LNCaP clone FGC (cell line): ENCODE data around the gene GOSR2.

Experiments
- DNase-seq: peaks from one replicate; pipeline ENCODE4 v3.0.0-alpha.2; 2011; ENCODE audit warnings: low read depth
- H3K4me3 ChIP-seq: 2 replicates; pipeline ENCODE4 v1.5.1; 2011; ENCODE audit warnings: mild to moderate bottlenecking, low read depth, low read length, control low read depth
- TF ChIP-seq, protein P1 (sequence below): IDR thresholded peaks from 2 replicates; pipeline ENCODE4 v1.5.1; 2012; ENCODE audit warnings: mild to moderate bottlenecking; ENCODE audit not compliant: control insufficient read depth, insufficient read depth; ENCODE audit errors: extremely low read depth

The GOSR2 gene

DNA sequence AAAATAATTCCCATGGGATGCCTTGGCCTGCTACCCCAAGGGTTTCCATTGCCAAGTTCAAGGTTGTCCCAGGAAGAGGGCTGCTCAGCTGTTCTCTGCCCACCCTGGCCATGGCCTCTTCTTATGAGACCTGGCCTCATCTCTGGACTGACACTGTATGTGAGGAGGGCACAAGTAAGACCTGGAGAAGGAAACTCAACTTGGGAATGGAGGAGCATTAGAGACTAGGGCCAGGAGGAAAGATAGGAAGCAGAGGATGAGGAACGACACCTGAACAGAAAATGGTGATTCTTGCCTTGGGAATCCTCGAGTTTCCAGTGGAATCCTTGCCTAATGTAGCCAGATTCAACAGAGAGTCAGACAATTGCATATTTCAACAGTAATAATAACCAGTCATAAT lies 24.6 kb upstream of the GOSR2 start:
- no peak overlapping the region for H3K4me3 ChIP-seq
- TF ChIP-seq, protein P1, sequence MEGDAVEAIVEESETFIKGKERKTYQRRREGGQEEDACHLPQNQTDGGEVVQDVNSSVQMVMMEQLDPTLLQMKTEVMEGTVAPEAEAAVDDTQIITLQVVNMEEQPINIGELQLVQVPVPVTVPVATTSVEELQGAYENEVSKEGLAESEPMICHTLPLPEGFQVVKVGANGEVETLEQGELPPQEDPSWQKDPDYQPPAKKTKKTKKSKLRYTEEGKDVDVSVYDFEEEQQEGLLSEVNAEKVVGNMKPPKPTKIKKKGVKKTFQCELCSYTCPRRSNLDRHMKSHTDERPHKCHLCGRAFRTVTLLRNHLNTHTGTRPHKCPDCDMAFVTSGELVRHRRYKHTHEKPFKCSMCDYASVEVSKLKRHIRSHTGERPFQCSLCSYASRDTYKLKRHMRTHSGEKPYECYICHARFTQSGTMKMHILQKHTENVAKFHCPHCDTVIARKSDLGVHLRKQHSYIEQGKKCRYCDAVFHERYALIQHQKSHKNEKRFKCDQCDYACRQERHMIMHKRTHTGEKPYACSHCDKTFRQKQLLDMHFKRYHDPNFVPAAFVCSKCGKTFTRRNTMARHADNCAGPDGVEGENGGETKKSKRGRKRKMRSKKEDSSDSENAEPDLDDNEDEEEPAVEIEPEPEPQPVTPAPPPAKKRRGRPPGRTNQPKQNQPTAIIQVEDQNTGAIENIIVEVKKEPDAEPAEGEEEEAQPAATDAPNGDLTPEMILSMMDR: no peak
- DNase-seq: no peak

DNA sequence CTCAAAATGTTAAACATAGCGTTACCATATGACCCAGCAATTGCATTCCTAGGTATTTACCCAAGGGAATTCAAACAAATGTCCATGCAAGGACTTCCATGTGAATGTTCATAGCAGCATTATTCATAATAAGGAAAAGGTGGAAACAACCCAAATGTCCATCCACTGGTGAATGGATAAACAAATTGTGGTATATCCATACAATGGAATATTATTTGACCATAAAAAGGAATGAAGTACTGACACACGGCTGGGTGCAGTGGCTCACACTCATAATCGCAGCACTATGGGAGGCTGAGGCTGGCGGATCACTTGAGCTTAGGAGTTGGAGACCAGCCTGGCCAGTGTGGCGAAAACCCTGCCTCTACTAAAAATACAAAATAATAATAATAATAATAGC lies 24.1 kb upstream of the GOSR2 start:
- H3K4me3 ChIP-seq: no peak overlapping the region
- DNase-seq: no peak
- TF ChIP-seq, protein P1: no peak

DNA sequence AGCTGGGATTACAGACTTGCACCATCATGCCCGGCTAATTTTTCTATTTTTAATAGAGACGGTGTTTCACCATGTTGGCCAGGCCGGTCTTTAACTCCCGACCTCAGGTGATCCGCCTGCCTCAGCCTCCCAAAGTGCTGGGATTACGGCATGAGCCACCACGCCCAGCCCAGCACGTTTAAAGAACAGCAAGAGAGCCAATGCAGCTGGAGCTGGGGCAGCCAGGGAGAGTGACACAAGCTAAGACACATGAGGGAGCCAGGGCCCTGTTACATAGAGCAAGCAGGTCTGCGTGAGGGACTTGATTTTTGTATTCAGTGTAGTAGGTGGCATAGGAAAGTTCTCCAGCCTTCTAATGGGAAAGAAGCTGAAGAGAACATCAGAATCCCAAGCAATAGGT lies 21.7 kb upstream of the GOSR2 start:
- DNase-seq: no peak
- no peak overlapping the region for H3K4me3 ChIP-seq
- TF ChIP-seq, protein P1: no peak

DNA sequence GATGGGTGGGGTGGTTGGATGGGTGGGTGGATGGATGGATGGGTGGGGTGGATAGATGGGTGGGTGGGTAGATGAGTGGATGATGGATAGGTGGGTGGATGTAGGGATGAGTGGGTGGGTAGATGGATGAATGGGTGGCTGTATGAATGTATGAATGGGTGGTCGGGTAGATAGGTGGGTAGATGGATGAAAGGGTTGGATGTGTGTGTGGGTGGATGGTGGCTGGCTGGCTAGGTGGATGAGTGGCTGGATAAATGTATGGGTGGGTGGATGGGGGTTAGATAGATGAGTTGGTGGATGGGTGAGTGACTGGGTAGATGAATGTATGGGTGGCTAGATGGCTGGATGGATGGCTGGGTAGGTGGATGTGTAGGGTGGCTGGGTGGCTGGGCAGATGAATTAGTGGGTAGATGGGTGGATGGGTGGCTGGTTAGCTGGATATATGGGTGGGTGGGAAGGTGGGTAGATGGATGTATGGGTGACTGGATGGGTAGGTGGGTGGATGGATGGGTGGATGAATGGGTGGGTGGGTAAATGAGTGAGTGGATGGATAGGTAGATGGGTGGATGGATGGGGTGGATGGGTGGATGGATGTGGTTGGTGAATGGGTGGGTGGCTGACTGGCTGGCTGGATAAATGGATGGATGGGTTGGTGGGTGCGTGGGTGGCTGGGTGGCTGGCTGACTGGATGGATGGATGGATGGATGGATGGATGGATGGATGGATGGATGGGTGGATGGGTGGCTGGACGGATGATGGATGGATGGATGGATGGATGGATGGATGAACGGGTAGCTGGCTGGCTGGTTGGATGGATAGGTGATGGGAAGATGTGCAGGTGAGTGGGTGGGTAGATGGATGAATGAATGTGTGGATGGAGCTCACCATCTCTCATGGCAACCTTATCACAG lies 18.9 kb upstream of the GOSR2 start:
- H3K4me3 ChIP-seq: no peak overlapping the region
- TF ChIP-seq, protein P1: no peak
- DNase-seq: no peak

DNA sequence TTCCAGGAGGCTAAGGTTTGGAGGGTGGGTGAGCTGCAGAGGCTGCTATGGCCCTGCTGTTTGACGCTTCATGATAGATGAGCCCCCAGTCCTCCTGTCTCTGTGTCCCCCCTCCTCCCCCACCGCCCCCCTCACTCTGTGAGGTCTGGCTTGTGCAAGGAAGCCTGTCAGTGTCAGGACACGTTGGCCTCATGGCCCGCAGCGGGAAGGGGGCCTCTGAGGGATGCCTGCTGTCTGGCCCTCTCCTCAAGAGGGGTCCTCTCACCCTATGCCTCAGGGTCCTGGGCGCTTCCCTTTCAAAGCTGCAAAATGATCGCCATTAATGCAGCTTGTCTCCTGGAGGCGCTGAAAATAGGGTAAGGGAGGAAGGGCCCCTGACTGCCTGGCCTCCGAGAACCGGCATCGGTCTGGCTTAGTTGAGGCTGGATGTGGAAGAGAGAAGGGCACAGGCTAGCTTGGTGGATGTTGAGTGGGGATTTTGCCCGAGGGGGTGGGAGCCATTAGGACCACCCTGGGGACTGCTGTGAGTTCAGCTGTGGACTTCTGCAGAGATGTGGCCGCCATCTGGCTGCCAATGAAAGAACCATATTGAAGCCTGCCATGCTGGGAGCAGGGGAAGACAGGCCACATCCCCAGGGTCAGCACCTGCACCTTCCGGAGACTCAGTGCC lies 14.8 kb upstream of the GOSR2 start:
- TF ChIP-seq, protein P1: no peak
- DNase-seq: no peak
- H3K4me3 ChIP-seq: no peak overlapping the region

DNA sequence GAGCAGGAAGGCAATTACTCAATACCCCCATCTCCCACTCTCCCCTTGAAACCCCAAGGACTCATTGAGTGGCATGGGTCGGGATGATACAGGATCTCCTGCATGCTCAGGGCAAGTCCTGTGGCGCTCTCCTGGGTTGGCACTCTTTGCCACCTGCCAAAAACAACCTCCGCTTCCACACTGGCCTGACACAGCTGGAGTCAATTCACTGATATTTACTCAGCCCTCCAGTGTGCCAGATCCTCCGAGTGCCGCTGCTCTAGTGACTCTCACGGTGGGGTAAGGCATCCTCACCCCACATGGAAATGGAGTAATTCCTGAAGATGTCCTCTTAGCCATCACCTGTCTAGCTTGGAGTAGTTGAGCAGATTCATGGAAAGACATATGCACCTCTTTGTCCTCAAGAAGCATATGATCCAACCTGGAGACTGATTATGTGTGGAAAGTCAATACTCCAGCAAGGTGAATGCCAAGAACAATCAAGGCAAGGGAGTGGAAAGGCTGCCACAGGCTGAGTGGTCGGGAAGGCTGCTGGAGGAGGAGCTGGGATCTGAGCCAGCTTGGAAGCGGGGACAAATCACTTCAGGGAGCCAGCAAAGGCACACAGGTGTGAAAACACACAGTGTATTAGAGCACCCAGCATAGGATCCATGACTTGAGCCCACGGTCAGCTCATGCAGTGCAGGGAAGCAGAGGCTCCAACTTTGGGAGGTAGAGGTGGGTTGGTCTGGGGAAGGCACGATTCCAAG lies 12.6 kb upstream of the GOSR2 start:
- TF ChIP-seq, protein P1: no peak
- no peak for DNase-seq

More for the DNA sequence above, 12.6 kb upstream of the GOSR2 start:
- no peak overlapping the region for H3K4me3 ChIP-seq
